Measurements from ENCODE around the gene MKNK2. TPM values are rescaled to one million over a fixed set of nuclear protein-coding genes. Genes with fewer than 3 reads are reported as not detected.

MKNK2 gene
- total and polyA plus RNA-seq, 2 donors (not counting 3 experiments of a cell fraction or from before 2014, with no cell fraction given): 65.1 to 86.1 TPM

DNA sequence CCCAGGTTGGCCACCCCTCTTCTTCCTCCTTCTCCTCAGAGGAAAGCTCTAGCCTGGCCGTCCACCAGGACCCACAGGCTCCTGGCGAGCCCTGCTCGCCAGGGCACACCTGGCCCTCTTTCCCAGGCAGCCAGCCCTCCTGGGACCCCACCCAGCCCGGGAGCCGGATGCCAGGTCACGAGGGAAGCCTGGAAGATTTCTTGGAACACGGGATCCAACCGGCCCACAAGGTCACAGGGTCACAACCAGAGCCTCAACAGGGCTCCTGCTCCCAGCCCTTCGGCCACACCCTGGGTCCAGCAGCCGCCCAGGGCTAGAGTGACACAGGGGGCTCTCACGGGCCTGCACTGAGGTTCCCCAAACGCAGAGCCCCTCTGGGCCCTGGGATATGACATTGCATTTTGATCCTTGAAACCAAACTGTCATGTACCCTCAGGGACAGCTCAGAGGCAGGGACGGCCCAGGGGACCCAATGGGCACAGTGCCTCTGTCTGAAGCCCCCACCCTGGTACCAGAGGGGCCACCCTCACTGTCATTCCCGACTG is 5.5 kb downstream of the MKNK2 start:
- H3K27ac ChIP-seq (ENCODE audit: insufficient read depth, low read depth, low read length): no peak overlapping the region
- H3K4me1 ChIP-seq (ENCODE audit: control insufficient read depth, extremely low read depth, insufficient read depth, low read length): peaks cover 38% of the 10 kb centered on the region
- intact Hi-C loops (cut with micrococcal nuclease): no loop called here
- H3K4me3 ChIP-seq (replicated peaks in 1 of 3; ENCODE audit: insufficient read depth in 1 of 3, low read depth in 1 of 3, low read length in 3 of 3): no peak overlapping the region
- no peak for DNase-seq (ENCODE audit: low read depth, low spot score)
- no peak for TF ChIP-seq POLR2A (IDR thresholded peaks at IDR 0.05; ENCODE audit: low read depth, low read length)
- TF ChIP-seq GATA2 (IDR thresholded peaks at IDR 0.05; ENCODE audit: insufficient read depth, insufficient read length, low read depth, low read length): no peak
- TF ChIP-seq JUN (IDR thresholded peaks at IDR 0.05; ENCODE audit: borderline replicate concordance, insufficient read depth, insufficient read length, low read depth): no peak
- no peak for TF ChIP-seq FOS (IDR thresholded peaks at IDR 0.05; ENCODE audit: borderline replicate concordance, insufficient read depth, low read length)
- TF ChIP-seq, protein P1, sequence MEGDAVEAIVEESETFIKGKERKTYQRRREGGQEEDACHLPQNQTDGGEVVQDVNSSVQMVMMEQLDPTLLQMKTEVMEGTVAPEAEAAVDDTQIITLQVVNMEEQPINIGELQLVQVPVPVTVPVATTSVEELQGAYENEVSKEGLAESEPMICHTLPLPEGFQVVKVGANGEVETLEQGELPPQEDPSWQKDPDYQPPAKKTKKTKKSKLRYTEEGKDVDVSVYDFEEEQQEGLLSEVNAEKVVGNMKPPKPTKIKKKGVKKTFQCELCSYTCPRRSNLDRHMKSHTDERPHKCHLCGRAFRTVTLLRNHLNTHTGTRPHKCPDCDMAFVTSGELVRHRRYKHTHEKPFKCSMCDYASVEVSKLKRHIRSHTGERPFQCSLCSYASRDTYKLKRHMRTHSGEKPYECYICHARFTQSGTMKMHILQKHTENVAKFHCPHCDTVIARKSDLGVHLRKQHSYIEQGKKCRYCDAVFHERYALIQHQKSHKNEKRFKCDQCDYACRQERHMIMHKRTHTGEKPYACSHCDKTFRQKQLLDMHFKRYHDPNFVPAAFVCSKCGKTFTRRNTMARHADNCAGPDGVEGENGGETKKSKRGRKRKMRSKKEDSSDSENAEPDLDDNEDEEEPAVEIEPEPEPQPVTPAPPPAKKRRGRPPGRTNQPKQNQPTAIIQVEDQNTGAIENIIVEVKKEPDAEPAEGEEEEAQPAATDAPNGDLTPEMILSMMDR (IDR thresholded peaks at IDR 0.05; ENCODE audit: extremely low read depth in 1 of 2, insufficient read depth in 1 of 2, low read depth in 1 of 2, low read length in 2 of 2): no peak
- TF ChIP-seq EZH2 (IDR thresholded peaks at IDR 0.05; ENCODE audit: borderline replicate concordance, low read depth, low read length, severe bottlenecking): no peak
- TF ChIP-seq, protein P2, sequence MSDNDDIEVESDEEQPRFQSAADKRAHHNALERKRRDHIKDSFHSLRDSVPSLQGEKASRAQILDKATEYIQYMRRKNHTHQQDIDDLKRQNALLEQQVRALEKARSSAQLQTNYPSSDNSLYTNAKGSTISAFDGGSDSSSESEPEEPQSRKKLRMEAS (IDR thresholded peaks at IDR 0.05; ENCODE audit: insufficient read depth, insufficient read length): no peak
- no peak for TF ChIP-seq MYC (IDR thresholded peaks at IDR 0.05; ENCODE audit: low read depth, low read length)
- no peak for TF ChIP-seq POLR2AphosphoS5 (IDR thresholded peaks at IDR 0.05; ENCODE audit: insufficient read depth, low read depth, low read length)
- no peaks in the 10 kb centered on the region for H3K9me3 ChIP-seq (replicated peaks; ENCODE audit: control insufficient read depth, insufficient read depth, low read length)
- dilution Hi-C loops (cut with MboI; ENCODE audit: extremely low pct_ligation_motif_present, low sequenced_read_pairs): no loop called here
- BruUV-seq (replicated peaks): no TSS peak
- no peak overlapping the region for H3K4me2 ChIP-seq (ENCODE audit: insufficient read depth, low read length)
- H3K36me3 ChIP-seq (ENCODE audit: control insufficient read depth in 2 of 2, extremely low read depth in 1 of 2, insufficient read depth in 2 of 2, low read length in 2 of 2): peaks cover 4 to 39% of the 10 kb centered on the region in 2 experiments
- no peak overlapping the region for H2AFZ ChIP-seq (ENCODE audit: low read depth, low read length)
- no peak overlapping the region for H3K9ac ChIP-seq (replicated peaks; ENCODE audit: extremely low read depth, insufficient read depth, low read length)
- no peaks in the 10 kb centered on the region for H3K27me3 ChIP-seq (ENCODE audit: control insufficient read depth in 2 of 2, insufficient read depth in 2 of 2, low read length in 2 of 2)
- FAIRE-seq: no peak
- ChIA-PET POLR2A (no interaction called here), CTCF (no interaction called here)
- no peaks in the 10 kb centered on the region for H3K9me1 ChIP-seq (replicated peaks; ENCODE audit: control insufficient read depth, extremely low read depth, insufficient read depth, low read length)
- peaks cover 48% of the 10 kb centered on the region for H3K79me2 ChIP-seq (ENCODE audit: control insufficient read depth, insufficient read depth, low read length)
- no peaks in the 10 kb centered on the region for H4K20me1 ChIP-seq (replicated peaks; ENCODE audit: control insufficient read depth, extremely low read depth, insufficient read depth, low read length)

Measured in endothelial cell of umbilical vein (primary cell).